HepG2 (cell line): ENCODE measurements around the gene CAPS. TPM values are rescaled to one million over a fixed set of nuclear protein-coding genes. Genes with fewer than 3 reads are reported as not detected.

Experiments
- ADNP ChIP-seq: sonication (generic); formaldehyde crosslinking; IDR thresholded peaks from 2 replicates; pipeline ENCODE4 v1.4.0; 2020; ENCODE audit warnings: missing genetic modification reagents
- DNMT3B ChIP-seq: conservative IDR thresholded peaks from 2 replicates; pipeline ENCODE4 v1.6.1; 2016; ENCODE audit warnings: missing biosample characterization, control low read depth
- FOXP1 ChIP-seq, 2 experiments: fragments of 450-650 bp in 1 of 2; IDR thresholded peaks; 2 replicates each; pipeline ENCODE4 v1.6.1; 2017 to 2018; ENCODE audit warnings: antibody characterized with exemption in 1 of 2
- HNF4G ChIP-seq, 2 experiments: sonication (generic) in 1 of 2; formaldehyde crosslinking in 1 of 2; IDR thresholded peaks; 2 replicates each; pipeline versions ENCODE4 v1.4.0 to v1.6.1; 2011 to 2020; ENCODE audit warnings: borderline replicate concordance in 2 of 2, low read depth in 2 of 2, mild to moderate bottlenecking in 2 of 2, low read length in 1 of 2, missing genetic modification reagents in 1 of 2, moderate library complexity in 1 of 2
- JUN ChIP-seq: sonication (generic); formaldehyde crosslinking; IDR thresholded peaks from 2 replicates; pipeline ENCODE4 v1.4.0; 2020; ENCODE audit warnings: mild to moderate bottlenecking, missing genetic modification reagents
- KDM6A ChIP-seq: IDR thresholded peaks from 2 replicates; pipeline ENCODE4 v1.6.1; 2016; ENCODE audit warnings: low read depth
- MAZ ChIP-seq, 2 experiments: sonication (generic) in 1 of 2; formaldehyde crosslinking in 1 of 2; IDR thresholded peaks; 2 replicates each; pipeline versions ENCODE4 v1.5.0 to v1.6.1; 2012 to 2020; ENCODE audit warnings: low read depth in 2 of 2, mild to moderate bottlenecking in 2 of 2, borderline replicate concordance in 1 of 2, improper control_type of control experiment in 1 of 2, low read length in 1 of 2, missing genetic modification reagents in 1 of 2, moderate library complexity in 1 of 2
- RARG ChIP-seq: sonication (generic); formaldehyde crosslinking; IDR thresholded peaks from 2 replicates; pipeline ENCODE4 v1.4.0; 2020; ENCODE audit warnings: low read depth, mild to moderate bottlenecking, missing genetic modification reagents
- TOPORS ChIP-seq: sonication (generic); formaldehyde crosslinking; IDR thresholded peaks from 2 replicates; pipeline ENCODE4 v1.8.0; 2023; ENCODE audit warnings: mild to moderate bottlenecking, missing genetic modification reagents
- ZBTB20 ChIP-seq: sonication (generic); formaldehyde crosslinking; IDR thresholded peaks from 2 replicates; pipeline ENCODE4 v1.8.1; 2023; ENCODE audit warnings: missing genetic modification reagents, low read depth, mild to moderate bottlenecking, borderline replicate concordance
- ZNF3 ChIP-seq: IDR thresholded peaks from 2 replicates; pipeline ENCODE4 v1.7.0; 2017; ENCODE audit warnings: inconsistent platforms
- ZNF331 ChIP-seq: sonication (generic); formaldehyde crosslinking; IDR thresholded peaks from 2 replicates; pipeline ENCODE4 v1.4.0; 2020; ENCODE audit warnings: missing genetic modification reagents
- ZNF337 ChIP-seq: sonication (generic); formaldehyde crosslinking; IDR thresholded peaks from 2 replicates; pipeline ENCODE4 v1.5.1; 2020; ENCODE audit warnings: missing genetic modification reagents, low read depth, mild to moderate bottlenecking, borderline replicate concordance
- ZNF550 ChIP-seq: sonication (generic); formaldehyde crosslinking; IDR thresholded peaks from 2 replicates; pipeline ENCODE4 v1.4.0; 2020; ENCODE audit warnings: mild to moderate bottlenecking, missing genetic modification reagents, borderline replicate concordance
- ZNF691 ChIP-seq: sonication (generic); formaldehyde crosslinking; IDR thresholded peaks from 2 replicates; pipeline ENCODE4 v1.4.0; 2020; ENCODE audit warnings: missing genetic modification reagents, low read depth, mild to moderate bottlenecking, borderline replicate concordance
- ZNF709 ChIP-seq: sonication (generic); formaldehyde crosslinking; IDR thresholded peaks from 2 replicates; pipeline ENCODE4 v1.5.0; 2020; ENCODE audit warnings: mild to moderate bottlenecking, missing genetic modification reagents
- ZNF879 ChIP-seq: sonication (generic); formaldehyde crosslinking; IDR thresholded peaks from 2 replicates; pipeline ENCODE4 v1.8.1; 2023; ENCODE audit warnings: missing genetic modification reagents
- ZSCAN22 ChIP-seq: sonication (generic); formaldehyde crosslinking; IDR thresholded peaks from 2 replicates; pipeline ENCODE4 v1.4.0; 2020; ENCODE audit warnings: mild to moderate bottlenecking, missing genetic modification reagents
- polyA plus RNA-seq, 8 experiments: library from polyadenylated mRNA; depleted of rRNA in 3 of 8; stranded (reverse) in 7 of 8; unstranded in 1 of 8; fragments of >200 nt; fragmentation: Illumina TruSeq in 4 of 8; extraction: Trizol in 4 of 8; gene quantifications; 2 replicates each; pipeline versions ENCODE4 v1.2.1 to v1.2.3, GENCODE V29; 2011 to 2016; ENCODE audit warnings: low read depth in 4 of 8, missing spikeins in 1 of 8, mixed read lengths in 1 of 8; ENCODE audit not compliant: insufficient read depth in 1 of 8
- total RNA-seq, 5 experiments: library from RNA; depleted of rRNA; stranded (reverse); fragments of >200 nt; fragmentation: Illumina TruSeq; extraction: Trizol; gene quantifications; 2 replicates each; pipeline ENCODE4 v1.2.3, GENCODE V29; 2016; ENCODE audit warnings: low read depth in 1 of 5
- TF ChIP-seq, protein P1 (sequence below), 2 experiments: sonication (generic) in 1 of 2; formaldehyde crosslinking in 1 of 2; IDR thresholded peaks; 2 replicates each; pipeline versions ENCODE4 v1.4.0 to v1.6.1; 2016 to 2020; ENCODE audit warnings: borderline replicate concordance in 1 of 2, low read depth in 1 of 2, mild to moderate bottlenecking in 1 of 2, missing genetic modification reagents in 1 of 2
- TF ChIP-seq, protein P2 (sequence below): sonication (generic); formaldehyde crosslinking; IDR thresholded peaks from 2 replicates; pipeline ENCODE4 v1.5.1; 2020; ENCODE audit warnings: mild to moderate bottlenecking, missing genetic modification reagents, moderate library complexity

CAPS gene
- total and polyA plus RNA-seq, 2 of the 13 experiments (the other 11 are each of a cell fraction or from before 2014, with no cell fraction given) = 3.1 TPM

GRCh38 chr19:5870986-5871394 is 43.1 kb upstream of the CAPS start (continued):
- 0 out of 2 replicates have a peak, but pooled peaks have one; percentile 42 for TF ChIP-seq TOPORS (CRISPR knock-in tag)
- peak; percentile 92 for TF ChIP-seq KDM6A (CRISPR knock-in tag)
- TF ChIP-seq HNF4G (IDR thresholded peaks at IDR 0.05; ENCODE audit: borderline replicate concordance, low read depth, low read length) = peak; percentile 94
- peak; percentile 99 for TF ChIP-seq HNF4G (CRISPR knock-in tag; IDR thresholded peaks at IDR 0.05; ENCODE audit: borderline replicate concordance, low read depth)
- no peak for TF ChIP-seq ZNF337
- peak; percentile 97 for TF ChIP-seq ZNF331 (CRISPR knock-in tag)
- 0 out of 2 replicates have a peak, but pooled peaks have one; percentile 73 for TF ChIP-seq ZNF3
- peak; percentile 92 for TF ChIP-seq ZBTB20 (CRISPR knock-in tag)
- TF ChIP-seq, protein P1, sequence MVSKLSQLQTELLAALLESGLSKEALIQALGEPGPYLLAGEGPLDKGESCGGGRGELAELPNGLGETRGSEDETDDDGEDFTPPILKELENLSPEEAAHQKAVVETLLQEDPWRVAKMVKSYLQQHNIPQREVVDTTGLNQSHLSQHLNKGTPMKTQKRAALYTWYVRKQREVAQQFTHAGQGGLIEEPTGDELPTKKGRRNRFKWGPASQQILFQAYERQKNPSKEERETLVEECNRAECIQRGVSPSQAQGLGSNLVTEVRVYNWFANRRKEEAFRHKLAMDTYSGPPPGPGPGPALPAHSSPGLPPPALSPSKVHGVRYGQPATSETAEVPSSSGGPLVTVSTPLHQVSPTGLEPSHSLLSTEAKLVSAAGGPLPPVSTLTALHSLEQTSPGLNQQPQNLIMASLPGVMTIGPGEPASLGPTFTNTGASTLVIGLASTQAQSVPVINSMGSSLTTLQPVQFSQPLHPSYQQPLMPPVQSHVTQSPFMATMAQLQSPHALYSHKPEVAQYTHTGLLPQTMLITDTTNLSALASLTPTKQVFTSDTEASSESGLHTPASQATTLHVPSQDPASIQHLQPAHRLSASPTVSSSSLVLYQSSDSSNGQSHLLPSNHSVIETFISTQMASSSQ (IDR thresholded peaks at IDR 0.05; ENCODE audit: low read depth) = peak; percentile 63
- TF ChIP-seq, protein P1 (CRISPR knock-in tag; IDR thresholded peaks at IDR 0.05; ENCODE audit: borderline replicate concordance) = peak; percentile 87
- peak; percentile 65; the same call in 1 of the 2 replicates for TF ChIP-seq JUN (CRISPR knock-in tag)
- peak; percentile 82; the same call in 1 of the 2 replicates for TF ChIP-seq ZNF691 (CRISPR knock-in tag)
- no peak for TF ChIP-seq ZSCAN22
- TF ChIP-seq, protein P2, sequence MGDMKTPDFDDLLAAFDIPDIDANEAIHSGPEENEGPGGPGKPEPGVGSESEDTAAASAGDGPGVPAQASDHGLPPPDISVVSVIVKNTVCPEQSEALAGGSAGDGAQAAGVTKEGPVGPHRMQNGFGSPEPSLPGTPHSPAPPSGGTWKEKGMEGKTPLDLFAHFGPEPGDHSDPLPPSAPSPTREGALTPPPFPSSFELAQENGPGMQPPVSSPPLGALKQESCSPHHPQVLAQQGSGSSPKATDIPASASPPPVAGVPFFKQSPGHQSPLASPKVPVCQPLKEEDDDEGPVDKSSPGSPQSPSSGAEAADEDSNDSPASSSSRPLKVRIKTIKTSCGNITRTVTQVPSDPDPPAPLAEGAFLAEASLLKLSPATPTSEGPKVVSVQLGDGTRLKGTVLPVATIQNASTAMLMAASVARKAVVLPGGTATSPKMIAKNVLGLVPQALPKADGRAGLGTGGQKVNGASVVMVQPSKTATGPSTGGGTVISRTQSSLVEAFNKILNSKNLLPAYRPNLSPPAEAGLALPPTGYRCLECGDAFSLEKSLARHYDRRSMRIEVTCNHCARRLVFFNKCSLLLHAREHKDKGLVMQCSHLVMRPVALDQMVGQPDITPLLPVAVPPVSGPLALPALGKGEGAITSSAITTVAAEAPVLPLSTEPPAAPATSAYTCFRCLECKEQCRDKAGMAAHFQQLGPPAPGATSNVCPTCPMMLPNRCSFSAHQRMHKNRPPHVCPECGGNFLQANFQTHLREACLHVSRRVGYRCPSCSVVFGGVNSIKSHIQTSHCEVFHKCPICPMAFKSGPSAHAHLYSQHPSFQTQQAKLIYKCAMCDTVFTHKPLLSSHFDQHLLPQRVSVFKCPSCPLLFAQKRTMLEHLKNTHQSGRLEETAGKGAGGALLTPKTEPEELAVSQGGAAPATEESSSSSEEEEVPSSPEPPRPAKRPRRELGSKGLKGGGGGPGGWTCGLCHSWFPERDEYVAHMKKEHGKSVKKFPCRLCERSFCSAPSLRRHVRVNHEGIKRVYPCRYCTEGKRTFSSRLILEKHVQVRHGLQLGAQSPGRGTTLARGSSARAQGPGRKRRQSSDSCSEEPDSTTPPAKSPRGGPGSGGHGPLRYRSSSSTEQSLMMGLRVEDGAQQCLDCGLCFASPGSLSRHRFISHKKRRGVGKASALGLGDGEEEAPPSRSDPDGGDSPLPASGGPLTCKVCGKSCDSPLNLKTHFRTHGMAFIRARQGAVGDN (CRISPR knock-in tag) = peak; percentile 61
- TF ChIP-seq ZNF879 (CRISPR knock-in tag) = no peak
- 0 out of 2 replicates have a peak, but pooled peaks have one; percentile 30 for TF ChIP-seq ZNF709 (CRISPR knock-in tag)
- TF ChIP-seq FOXP1 (IDR thresholded peaks at IDR 0.05) = peak; percentile 56; the same call in 1 of the 2 replicates
- TF ChIP-seq FOXP1 (CRISPR knock-in tag; IDR thresholded peaks at IDR 0.05) = peak; percentile 90
- TF ChIP-seq RARG (CRISPR knock-in tag) = no peak
- no peak for TF ChIP-seq ZNF550
- TF ChIP-seq DNMT3B (CRISPR knock-in tag) = no peak
- TF ChIP-seq ADNP (CRISPR knock-in tag) = peak; percentile 98
- TF ChIP-seq MAZ (IDR thresholded peaks at IDR 0.05; ENCODE audit: borderline replicate concordance, low read depth, low read length) = no peak
- TF ChIP-seq MAZ (CRISPR knock-in tag; IDR thresholded peaks at IDR 0.05; ENCODE audit: low read depth) = peak; percentile 58; the same call in 1 of the 2 replicates
